ENCODE measurements around the gene JOSD2.

JOSD2 gene

GRCh38 chr19:50458396-50459066 lies 52.5 kb downstream of the JOSD2 start:
- no peak overlapping the region for H3K4me3 ChIP-seq (ENCODE audit: low read depth, low read length)
- no peak for TF ChIP-seq CTCF (IDR thresholded peaks at IDR 0.05; ENCODE audit: borderline replicate concordance, insufficient read depth, low read depth, low read length)

GRCh38 chr19:50457300-50457699 lies 53.7 kb downstream of the JOSD2 start:
- TF ChIP-seq CTCF (IDR thresholded peaks at IDR 0.05; ENCODE audit: borderline replicate concordance, insufficient read depth, low read depth, low read length) = no peak
- H3K4me3 ChIP-seq (ENCODE audit: low read depth, low read length) = no peak overlapping the region
